Glomerular visceral epithelial cell (primary cell): ENCODE data around the gene PIH1D2.
"Not testable (repeated sequence)": the region's sequence is repeated elsewhere in the genome, so short reads cannot be mapped to it uniquely, and the experiment has no call there.

Experiments used
- DNase-seq: peaks from one replicate; pipeline ENCODE4 v3.0.0-alpha.2; 2016; ENCODE audit errors: extremely low spot score

The PIH1D2 gene

GRCh38 chr11:112051768-112052167, 22.0 kb downstream of the PIH1D2 start:
- DNase-seq: no peak

- DNase-seq: no peak
These were observed 23.1 kb downstream of the PIH1D2 start for GRCh38 chr11:112050721-112051120.

- DNase-seq: no peak
These were observed 24.0 kb downstream of the PIH1D2 start for GRCh38 chr11:112049777-112050176.

- not testable (repeated sequence) for DNase-seq
These were observed 25.6 kb downstream of the PIH1D2 start for GRCh38 chr11:112048256-112048655.

GRCh38 chr11:112046647-112047046, 27.2 kb downstream of the PIH1D2 start:
- not testable (repeated sequence) for DNase-seq

- DNase-seq: no peak
These were observed 28.9 kb downstream of the PIH1D2 start for GRCh38 chr11:112044961-112045360.

GRCh38 chr11:112042961-112043304, 30.9 kb downstream of the PIH1D2 start:
- no peak for DNase-seq

- no peak for DNase-seq
These were observed 31.5 kb downstream of the PIH1D2 start for GRCh38 chr11:112042161-112042960.

- no peak for DNase-seq
These were observed 36.3 kb downstream of the PIH1D2 start for GRCh38 chr11:112037527-112037926.

GRCh38 chr11:112033902-112034301, 39.9 kb downstream of the PIH1D2 start:
- no peak for DNase-seq

- DNase-seq: no peak
These were observed 44.4 kb downstream of the PIH1D2 start for GRCh38 chr11:112029460-112029859.

- not testable (repeated sequence) for DNase-seq
These were observed 46.9 kb downstream of the PIH1D2 start for GRCh38 chr11:112026784-112027410.

- peak; percentile 18 for DNase-seq
These were observed 48.1 kb downstream of the PIH1D2 start for GRCh38 chr11:112025707-112026106.

- DNase-seq: peak; percentile 67
These were observed 48.8 kb downstream of the PIH1D2 start, which contains the start of gene DLAT for GRCh38 chr11:112024773-112025678. TSS of gene DLAT (plus strand) at chr11:112025408. CDS start at chr11:112025473, 65 bp downstream.

GRCh38 chr11:112024178-112024772, 49.5 kb downstream of the PIH1D2 start:
- no peak for DNase-seq

GRCh38 chr11:112023104-112023503, 50.7 kb downstream of the PIH1D2 start:
- DNase-seq: no peak

GRCh38 chr11:112019066-112019465, 54.8 kb downstream of the PIH1D2 start:
- no peak for DNase-seq
